Limb (tissue), 2 donors: Measurements from ENCODE around the gene C3.
"Not testable (repeated sequence)": the region's sequence is repeated elsewhere in the genome, so short reads cannot be mapped to it uniquely, and the experiment has no call there.

Experiments used
- DNase-seq, 2 donors: peaks; one replicate each; pipeline ENCODE4 v3.0.0-alpha.2; 2016; ENCODE audit errors: extremely low spot score in 2 of 2

Gene C3

DNA sequence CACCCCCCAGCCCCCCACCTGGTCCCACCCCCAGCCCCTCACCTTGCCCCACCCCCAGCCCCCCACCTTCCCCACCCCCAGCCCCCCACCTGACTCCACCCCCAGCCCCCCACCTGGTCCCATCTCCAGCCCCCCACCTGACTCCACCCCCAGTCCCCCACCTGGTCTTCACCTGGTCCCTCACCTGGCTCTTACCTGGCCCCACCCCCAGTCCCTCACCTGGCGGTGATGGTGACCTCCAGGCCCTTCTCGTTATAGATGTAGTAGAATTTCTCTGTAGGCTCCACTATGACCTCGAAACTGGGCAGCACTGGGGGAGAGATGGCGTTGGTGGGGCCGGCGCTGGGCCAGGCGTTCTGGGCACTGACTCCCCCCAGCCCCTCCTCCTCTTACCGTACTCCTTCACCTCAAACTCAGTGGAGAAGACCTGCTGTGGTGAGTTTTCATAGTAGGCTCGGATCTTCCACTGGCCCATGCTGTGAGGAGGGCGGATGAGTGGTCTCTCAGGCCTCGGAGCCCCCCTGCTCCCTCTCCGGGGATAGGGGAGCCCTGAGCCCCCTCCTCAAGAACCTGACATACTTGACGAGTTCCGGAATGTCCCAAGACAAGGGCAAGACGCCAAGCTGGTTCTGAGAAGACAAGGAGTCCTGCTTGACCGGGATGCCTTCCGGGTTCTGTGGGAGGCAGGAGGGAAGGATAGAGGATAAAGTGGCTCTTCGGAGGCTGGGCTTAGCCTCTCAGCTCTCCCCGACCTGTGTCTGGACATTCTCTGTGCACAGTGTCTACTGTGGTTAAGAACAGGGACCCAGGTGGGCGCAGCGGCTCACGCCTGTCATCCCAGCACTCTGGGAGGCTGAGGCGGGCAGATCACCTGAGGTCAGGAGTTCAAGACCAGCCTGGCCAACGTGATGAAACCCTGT, 6.4 kb downstream of the C3 start:
- no peak for DNase-seq

DNA sequence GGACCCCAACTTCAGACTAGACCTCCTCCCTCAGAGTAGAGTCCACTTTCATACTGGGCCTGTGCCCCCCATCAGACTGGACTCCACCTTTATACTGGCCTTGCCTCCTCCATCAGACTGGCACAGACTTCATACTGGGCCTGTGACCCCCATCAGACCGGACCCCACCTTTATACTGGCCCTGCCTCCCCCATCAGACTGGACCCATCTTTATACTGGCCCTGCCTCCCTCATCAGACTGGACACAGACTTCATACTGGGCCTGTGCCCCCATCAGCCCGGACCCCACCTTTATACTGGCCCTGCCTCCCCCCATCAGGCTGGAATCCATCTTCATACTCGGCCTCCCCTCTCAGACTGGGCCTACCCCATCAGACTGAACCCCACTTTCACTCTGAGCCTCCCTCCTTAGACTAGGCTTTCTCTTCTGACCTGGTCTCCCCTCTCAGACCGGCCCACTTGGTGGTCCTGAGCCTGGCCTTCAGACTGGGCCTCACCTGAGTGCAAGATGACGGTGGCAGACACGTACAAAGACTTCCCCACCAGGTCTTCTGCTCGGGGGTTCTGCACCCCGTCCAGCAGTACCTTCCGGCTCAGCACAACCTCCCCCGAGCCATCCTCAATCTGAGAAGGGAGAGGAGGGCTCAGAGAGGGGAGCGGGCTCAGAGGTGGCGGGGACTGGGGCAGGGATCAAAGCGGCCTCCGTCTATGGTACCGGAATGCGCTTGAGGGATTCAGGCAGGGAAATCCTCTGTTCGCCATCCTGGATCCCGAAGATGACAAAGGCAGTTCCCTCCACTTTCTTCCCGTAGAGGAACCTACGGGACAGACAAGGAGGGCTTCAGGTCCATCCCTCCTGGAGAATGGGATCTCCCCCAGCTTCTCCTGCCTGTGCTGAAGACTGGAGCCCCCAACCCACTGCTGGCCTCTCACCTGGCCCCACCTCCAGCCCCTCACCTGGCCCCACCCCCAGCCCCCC, 7.5 kb downstream of the C3 start:
- DNase-seq, result no peak

DNA sequence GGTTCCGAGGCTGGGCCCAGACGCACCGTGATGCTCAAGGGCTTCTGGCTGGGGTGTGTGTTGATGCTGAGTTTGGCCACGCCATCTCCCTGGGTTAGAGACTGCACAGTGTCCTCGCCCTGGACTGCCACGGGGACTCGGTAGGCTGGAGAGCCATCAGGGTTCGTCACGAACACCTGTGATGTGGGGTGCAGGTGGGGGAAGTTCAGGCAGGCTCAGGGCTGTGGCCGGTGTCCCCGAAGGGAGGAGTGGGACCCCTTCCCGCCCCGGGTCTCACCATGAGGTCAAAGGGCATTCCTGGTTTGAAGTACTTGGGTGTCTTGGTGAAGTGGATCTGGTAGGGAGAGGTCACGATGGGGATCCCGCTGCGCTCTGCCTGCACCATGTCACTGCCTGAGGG, 8.2 kb downstream of the C3 start:
- no peak for DNase-seq

DNA sequence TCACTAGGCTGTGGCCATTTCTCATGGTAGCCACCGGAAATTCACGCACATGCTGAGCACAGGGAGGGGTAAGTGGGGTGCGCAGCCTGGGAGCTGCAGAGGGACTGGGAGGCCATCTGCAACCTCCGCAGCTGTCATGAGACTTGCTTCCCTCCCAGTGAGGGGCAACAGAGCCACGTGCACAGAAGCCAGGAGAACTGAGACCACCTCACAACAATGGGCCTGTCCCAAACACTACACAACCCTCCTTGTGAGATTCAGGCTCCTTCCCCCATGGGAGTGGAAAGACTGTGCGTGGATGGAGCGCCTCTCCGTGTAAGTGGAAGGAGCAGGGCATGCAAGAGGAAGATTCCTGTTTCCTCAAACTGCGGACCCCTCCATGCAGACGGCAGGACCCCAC, 8.8 kb downstream of the C3 start:
- DNase-seq, result no peak

DNA sequence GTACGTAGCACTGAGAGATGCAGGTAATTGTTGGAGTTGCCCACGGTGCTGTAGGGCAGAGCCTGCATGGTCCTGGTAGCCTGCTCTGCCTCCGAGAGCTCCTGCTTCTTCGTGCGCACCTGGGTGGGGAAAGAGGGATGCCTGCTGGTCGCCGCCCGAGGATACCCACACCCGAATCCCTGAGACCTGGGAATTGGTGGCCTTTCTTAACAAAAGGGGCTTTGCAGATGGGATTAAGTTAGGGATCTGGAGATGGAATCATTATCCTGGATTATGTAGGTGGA, 9.4 kb downstream of the C3 start:
- DNase-seq, result no peak

DNA sequence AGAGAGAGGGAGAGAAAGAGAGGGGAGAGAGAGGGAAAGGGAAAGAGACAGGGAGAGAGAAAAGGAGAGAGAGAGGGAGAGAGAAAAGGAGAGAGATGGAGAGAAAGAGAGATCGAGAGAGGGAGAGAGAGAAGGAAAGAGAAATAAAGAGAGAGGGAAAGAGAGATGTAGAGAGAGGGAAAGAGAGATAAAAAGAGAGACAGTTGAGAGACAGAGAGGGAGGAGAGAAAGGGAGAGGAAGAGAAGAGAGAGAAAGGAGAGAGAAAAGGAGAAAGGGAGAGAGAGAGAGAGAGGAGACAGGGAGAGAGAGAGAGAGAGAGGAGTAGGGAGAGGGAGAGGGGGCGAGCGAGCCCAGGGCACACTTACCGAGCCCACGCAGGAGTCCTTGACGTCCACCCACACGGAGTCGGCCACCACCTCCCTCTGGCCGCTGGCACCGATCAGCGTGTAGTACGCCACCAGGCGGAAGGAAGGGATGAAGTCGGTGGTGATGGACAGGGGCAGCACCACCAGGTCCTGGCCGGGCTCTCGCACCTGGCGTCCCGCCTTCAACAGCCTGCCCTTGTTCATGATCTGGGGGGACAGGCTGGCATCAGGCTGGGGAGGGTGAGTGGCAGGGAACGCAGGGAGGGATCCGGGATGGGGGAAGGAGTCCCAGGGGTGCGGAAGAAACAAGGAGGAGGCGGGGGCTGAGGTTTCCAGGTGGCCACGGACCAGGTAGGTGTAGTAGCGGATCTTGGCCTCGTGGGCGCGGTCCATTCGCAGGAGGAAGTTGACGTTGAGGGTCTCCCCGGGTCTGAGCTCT, 10.0 kb downstream of the C3 start:
- no peak for DNase-seq

DNA sequence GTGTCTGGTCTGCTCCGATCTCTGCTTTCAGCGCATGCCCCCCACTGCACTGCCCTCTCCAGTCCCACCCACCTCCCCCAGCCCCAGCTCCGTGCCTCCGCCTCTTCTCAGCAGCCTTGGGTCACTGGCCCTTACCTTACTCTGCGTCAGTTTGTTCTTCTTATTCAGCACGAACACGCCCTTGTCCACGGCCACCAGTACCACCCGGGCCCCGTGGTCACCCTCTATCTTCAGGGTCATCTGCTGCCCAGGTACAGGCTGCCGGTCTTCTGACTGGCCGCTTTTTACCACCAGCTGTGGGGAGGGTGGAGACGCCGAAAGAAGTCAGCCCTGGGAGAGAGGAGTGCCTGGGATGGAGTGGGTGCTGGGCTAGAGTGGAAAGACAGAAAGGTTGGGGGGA, 10.9 kb downstream of the C3 start:
- DNase-seq, result no peak

DNA sequence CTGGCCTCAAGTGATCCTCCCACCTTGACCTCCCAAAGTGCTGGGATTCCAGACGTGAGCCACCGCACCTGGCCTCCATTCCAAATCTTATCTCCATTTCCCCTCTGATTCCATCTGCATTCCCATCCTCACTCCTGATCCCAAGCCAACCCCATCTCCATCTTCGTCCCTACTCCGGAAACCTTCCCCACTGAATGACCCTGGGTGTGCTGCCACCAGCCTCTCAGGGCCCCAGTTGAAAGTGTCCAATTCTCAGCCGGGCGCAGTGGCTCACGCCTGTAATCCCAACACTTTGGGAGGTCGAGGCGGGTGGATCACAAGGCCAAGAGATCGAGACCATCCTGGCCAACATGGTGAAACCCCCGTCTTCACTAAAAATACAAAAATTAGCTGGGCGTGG, 11.5 kb downstream of the C3 start:
- not testable (repeated sequence) for DNase-seq

DNA sequence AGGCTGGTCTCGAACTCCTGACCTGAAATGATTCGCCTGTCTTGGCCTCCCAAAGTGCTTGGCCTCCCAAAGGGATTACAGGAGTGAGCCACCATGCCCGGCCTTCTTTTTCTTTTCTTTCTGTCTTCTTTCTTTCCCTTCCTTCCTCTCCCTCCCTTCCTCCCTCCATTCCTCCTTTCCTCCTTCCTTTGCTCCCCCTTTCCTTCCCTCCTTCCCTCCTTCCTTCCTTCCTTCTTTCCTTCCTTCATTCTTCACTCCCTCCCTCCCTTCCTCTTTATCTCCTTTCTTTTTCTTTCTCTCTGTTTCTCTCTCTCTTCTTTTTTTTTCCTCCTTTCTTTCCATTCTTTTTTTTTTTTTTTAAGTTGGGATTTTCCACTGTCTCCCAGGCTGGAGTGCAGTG, 12.1 kb downstream of the C3 start:
- DNase-seq, result no peak

DNA sequence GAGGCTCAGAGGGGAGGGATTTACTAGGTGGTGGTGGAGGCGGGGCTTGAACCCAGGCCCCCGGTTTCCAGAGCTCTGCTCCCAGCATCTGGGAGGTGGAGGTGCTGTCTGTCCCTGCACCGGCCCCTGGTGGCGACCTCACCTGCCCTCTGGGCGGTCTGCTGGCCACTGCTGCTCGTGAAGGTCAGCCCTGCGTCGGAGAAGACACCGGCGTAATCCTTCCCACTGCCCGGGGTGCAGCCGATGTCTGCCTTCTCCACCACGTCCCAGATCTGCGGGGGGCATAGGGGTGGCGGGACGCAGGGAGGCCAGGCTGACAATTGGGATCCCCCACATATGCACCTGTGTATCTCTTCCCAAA, 12.8 kb downstream of the C3 start:
- DNase-seq, result no peak

DNA sequence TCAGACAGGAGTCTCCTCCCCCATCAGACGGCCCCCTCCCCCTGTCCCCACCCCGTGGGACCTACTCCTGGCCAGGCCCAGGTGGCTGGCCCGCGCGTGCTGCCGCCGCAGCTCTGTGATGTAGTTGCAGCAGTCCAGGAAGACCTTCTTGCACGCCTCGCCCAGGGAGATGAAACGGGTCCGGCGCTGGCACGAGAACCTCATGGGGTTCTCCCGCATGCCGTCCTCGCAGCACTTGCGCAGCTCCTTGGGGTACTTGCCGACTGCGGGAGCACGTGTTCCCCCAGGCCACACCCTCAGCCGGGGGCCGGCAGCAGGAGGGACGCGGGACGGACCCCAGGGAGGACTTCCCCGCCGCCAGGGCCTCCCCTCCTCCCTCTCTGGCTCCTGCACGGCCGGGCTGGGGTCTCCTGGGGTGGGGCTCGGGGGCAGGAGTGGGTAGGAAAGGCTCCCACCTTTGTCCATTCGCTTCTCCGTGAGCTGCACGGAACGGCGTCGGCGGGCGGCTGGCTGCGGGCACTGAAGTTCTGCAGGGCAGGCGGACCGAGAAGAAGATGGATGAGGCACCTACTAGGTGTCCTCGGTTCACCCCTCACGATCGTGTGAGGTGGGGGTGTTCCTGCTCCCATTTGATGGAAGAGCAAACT, 13.3 kb downstream of the C3 start:
- DNase-seq, result no peak

DNA sequence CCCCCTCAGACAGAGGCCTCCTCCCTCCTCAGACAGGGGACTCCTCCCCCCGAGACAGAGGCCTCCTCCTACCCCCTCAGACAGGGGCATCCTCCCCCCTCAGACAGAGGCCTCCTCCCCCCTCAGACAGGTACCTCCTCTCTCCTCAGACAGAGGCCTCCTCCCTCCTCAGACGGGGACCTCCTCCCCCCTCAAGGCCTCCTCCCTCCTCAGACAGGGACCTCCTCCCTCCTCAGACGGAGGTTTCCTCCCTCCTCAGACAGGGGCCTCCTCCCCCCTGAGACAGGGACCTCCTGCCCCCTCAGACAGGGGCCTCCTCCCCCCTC, 13.9 kb downstream of the C3 start:
- DNase-seq, result no peak

DNA sequence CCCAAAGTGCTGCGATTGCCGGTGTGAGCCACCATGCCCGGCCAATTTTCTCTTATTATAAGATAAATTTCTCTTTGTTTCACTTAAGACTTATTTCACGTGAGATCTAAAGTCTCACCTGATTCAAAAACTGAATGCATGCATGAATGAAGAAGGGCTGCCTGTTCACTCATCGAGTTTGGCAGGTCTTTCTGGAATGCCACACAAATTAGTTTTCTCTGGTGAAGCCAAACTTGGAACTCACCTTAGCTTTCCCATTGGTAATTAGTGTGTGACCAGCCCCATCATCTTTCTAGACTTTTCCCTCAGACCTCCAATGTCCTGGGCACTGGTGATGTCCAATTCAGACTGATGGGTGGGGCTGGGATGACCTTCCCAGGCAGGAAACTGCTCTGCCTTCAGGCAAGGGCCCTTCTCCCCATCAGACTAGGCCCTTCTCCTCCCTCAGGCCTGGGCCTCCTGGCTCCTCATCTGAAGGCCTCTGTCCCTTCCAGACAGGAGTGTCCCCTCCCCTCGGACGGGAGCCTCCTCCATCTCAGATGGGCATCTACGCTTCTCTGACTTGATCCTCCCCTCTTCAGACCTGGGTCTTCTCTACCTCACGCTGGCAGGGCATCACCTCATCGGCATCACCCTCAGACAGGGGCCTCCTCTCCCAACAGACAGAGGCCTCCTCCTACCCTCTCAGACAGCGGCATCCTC, 14.4 kb downstream of the C3 start:
- no peak for DNase-seq

DNA sequence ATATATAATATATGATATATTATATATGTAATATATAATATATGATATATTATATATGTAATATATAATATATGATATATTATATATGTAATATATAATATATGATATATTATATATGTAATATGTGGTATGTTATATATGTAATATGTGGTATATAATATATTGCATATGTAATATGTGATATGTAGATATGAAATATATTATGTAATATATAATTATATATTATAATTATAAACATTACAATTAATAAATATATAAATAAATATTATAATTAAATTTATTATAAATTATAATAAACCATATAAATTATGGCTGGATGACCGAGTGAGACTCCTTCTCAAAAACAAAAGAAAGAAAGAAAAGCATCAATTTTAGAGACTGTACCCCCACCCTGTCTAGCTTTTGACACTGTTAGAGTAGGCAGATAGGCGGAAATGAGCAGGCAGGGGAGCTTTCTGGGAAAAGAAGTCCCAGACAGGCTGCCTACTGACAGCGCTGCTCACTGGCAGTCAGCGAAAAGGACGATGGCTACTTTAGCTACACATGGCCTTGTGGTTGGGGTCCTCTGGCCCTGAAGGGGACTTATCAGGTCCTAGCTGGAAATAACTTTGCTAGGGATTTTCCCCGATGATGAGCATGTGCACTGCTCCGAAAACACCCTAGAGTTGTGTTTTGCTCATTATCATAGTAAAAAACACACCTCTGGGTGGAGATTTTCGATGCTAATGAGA, 19.7 kb downstream of the C3 start:
- no peak for DNase-seq

DNA sequence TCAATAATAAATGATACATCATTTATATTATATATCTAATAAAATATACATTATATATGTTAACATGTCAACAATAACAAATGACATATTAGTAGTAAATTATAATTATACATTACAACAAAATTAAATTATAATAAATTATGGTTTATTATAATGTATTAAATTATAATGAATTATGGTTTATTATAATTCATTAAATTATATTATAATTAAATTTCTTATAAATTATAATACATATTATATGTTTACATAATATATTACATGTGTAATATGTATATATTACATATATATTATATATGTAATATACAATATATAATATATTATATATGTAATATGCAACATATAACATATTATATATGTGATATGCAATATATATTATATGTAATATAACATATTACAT, 20.5 kb downstream of the C3 start:
- DNase-seq, result no peak

DNA sequence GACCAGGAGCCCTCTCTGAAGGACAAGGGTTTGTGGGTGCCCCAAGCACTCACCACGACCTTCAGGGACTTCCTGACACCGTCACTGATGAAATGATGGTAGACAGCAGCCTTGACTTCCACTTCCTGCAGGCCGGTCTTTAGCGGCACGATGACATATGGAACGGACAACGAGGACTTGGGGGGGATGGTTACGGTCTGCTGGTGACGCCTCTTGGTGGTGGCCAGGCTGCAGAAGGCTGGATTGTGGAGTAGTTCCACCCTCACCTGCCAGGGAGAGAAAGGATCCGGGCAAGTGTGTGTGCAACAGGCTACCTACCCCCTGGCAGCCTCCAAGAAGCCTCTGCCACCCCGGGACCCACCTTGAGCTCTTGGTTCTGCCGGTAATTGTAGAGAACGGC, 23.2 kb downstream of the C3 start:
- no peak for DNase-seq

DNA sequence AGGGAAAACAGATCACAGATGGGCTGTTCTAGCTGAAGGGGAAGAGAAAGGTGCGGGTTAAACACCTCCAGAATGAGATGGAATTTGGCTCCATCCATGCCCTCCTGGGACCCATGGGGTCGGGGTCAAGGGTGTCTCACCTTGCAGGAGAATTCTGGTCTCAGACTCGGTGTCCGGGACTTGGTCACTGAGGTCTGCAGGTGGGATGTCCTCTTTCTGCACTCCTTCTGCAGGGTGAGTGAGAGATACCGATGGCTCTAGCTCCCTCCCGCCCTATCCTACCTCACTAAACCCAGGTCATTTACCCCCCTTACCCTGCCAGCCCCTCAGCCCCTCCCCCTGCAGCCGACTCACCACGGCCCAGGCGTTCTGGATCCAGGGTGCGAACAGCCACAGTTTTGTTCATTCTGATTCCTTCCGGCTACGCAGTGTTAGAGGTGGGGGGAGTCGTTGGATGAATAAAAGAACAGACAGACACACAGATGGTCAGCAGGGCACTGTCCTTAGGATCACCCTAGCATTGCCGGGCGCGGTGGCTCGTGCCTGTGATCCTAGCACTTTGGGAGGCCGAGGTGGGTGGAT, 24.1 kb downstream of the C3 start:
- DNase-seq, result no peak

DNA sequence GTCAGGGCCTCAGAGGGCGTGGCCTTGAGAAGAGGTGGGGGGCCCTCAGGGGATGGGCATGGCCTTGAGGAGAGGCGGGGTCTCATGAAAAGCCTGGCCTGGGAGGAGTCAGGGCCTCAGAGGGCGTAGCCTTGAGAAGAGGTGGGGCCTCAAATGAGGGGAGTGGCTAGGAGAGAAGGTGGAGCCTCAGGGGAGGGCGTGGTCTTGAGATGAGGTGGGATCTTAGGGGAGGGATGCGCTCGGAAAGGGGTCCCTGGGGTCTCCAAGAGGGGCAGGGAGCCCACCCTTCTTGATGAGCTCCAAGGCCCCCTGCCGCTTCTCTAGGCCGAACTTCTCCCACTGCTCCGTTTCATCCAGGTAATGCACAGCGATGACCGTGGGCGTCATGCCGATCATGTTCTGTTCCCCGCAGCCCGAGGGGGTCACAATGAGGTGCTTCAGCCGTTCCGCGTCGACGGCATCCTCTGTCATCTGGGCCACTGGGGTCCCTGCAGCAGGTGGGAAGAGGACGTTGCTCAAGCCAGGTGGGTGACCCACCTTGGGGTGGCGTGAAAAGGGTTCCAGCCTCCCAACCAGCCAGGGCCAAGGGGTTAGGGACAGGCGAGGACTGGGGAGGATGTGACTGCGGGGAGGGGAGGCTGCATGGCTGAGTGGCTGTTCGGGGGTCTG, 26.2 kb downstream of the C3 start:
- no peak for DNase-seq

DNA sequence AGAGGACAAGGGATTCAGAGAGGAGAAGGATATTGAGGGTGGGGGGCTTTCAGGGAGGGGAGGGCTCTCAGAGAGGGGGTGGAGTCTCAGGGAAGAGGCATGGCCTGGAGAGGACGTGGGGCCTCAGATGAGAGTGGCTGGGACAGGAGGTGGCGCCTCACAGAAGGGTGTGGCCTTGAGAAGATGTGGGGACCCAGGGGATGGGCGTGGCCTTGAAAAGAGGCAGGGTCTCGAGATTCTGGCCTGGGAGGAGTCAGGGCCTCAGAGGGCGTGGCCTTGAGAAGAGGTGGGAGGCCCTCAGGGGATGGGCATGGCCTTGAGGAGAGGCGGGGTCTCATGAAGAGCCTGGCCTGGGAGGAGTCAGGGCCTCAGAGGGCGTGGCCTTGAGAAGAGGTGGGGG, 26.8 kb downstream of the C3 start:
- no peak for DNase-seq
